Left ventricle myocardium inferior (tissue), 1 donor: ENCODE data around the gene KLC3. TPM values are rescaled to one million over a fixed set of nuclear protein-coding genes. Genes with fewer than 3 reads are reported as not detected.

ENCODE experiments used
- DNase-seq: peaks from one replicate; pipeline ENCODE4 v3.0.0-alpha.2; 2020
- H3K27ac ChIP-seq: fragments of 200-600 bp; replicated peaks from 2 replicates; pipeline ENCODE4 v1.8.0; 2021
- H3K27me3 ChIP-seq: fragments of 200-600 bp; 2 replicates; pipeline ENCODE4 v1.8.0; 2021; ENCODE audit warnings: low read depth
- H3K36me3 ChIP-seq: fragments of 200-600 bp; 2 replicates; pipeline ENCODE4 v1.8.0; 2021
- H3K4me1 ChIP-seq: fragments of 200-600 bp; 2 replicates; pipeline ENCODE4 v1.8.0; 2021
- H3K4me3 ChIP-seq: fragments of 200-600 bp; 2 replicates; pipeline ENCODE4 v1.8.0; 2021; ENCODE audit warnings: mild to moderate bottlenecking, moderate library complexity
- H3K9me3 ChIP-seq: fragments of 200-600 bp; replicated peaks from 2 replicates; pipeline ENCODE4 v1.8.0; 2021
- CTCF ChIP-seq: fragments of 200-600 bp; IDR thresholded peaks from 2 replicates; pipeline ENCODE4 v1.8.0; 2021; ENCODE audit warnings: antibody characterized with exemption, mild to moderate bottlenecking, borderline replicate concordance
- intact Hi-C: fragments of 100-400 bp; cut with micrococcal nuclease; formaldehyde crosslinking; loops from one replicate; pipeline ENCODE4 v1.11.0; 2022
- total RNA-seq: library from RNA; stranded (reverse); fragmentation: NEBNext Ultra II Directional; extraction: Animal tissue kit (Norgen Biotek cat#: 25700); gene quantifications from one replicate; pipeline ENCODE4 v1.2.1, GENCODE V29; 2021
- donor health status: DM: no; HTN: yes; CAD: no; lungs with severe emphysema.

Gene KLC3
- total RNA-seq, 1 donor from 2014 or later, result not detected

DNA sequence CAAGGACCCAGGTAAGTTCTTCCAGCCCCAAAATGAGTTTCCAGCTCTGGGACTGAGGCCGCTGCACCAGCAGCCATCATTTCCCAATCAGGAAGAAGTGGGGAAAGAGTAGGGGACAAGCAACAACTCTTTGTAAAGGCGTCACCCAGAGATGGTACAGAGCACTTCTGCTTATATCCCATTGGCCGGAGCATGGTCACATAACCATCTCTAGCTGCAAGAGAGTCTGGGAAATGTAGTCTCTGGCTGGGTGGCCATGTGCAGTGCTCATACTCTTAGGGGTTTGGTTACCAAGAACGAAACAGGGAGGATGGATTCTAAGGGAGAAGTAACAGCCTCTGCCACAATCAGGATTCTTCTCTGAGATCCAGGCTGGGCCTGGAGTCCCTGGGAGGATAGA lies 44.2 kb upstream of the KLC3 start:
- Histone ChIP-seq H3K27me3 (no peaks in the 10 kb centered on the region), H3K36me3 (peaks cover 57% of the 10 kb centered on the region), H3K27ac (no peak overlapping the region), H3K9me3 (peaks cover 11% of the 10 kb centered on the region), H3K4me1 (peaks cover 18% of the 10 kb centered on the region), H3K4me3 (no peak overlapping the region)
- DNase-seq, result no peak
- intact Hi-C loops, result no loop called here
- no peak for TF ChIP-seq CTCF

DNA sequence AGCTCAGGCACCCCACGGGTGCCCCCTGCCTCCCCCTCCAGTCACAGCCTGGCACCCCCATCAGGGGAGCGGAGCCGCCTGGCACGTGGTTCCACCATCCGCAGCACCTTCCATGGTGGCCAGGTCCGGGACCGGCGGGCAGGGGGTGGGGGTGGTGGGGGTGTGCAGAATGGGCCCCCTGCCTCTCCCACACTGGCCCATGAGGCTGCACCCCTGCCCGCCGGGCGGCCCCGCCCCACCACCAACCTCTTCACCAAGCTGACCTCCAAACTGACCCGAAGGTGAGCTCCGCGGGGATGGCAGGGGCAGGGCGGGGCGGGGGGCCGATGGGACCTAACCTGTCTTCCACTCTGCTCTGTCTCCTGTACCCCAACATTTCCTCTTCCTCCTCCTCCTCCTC lies 42.9 kb upstream of the KLC3 start:
- intact Hi-C loops, result no loop called here
- TF ChIP-seq CTCF, result no peak
- H3K4me3 ChIP-seq, result no peak overlapping the region
- H3K4me1 ChIP-seq, result peaks cover 18% of the 10 kb centered on the region
- H3K27ac ChIP-seq, result no peak overlapping the region
- peaks cover 11% of the 10 kb centered on the region for H3K9me3 ChIP-seq
- no peaks in the 10 kb centered on the region for H3K27me3 ChIP-seq
- H3K36me3 ChIP-seq, result peaks cover 45% of the 10 kb centered on the region
- DNase-seq, result no peak

DNA sequence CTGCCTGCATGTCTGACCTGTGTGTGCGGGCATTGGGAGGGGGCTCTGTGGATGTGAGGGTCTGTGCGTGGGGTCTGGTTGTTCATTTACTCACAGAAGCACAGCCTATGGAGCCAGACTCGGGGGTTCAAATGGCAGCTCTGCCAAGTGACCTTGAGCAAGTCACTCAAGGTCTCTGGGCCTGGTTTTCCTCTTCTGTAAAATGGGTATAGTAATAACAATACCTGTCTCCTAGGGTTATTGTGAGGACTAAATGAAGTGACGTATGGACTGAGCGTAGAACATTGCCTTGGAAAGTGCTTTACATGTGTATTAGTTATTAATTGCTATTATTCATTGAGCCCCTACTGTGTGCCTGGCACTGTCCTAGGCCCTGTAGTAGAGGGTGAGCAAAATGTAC lies 42.3 kb upstream of the KLC3 start:
- Histone ChIP-seq H3K36me3 (peaks cover 39% of the 10 kb centered on the region), H3K4me1 (peaks cover 18% of the 10 kb centered on the region), H3K4me3 (no peak overlapping the region), H3K27me3 (no peaks in the 10 kb centered on the region), H3K27ac (no peak overlapping the region), H3K9me3 (peaks cover 6% of the 10 kb centered on the region)
- TF ChIP-seq CTCF, result no peak
- intact Hi-C loops, result no loop called here
- DNase-seq, result no peak

- Histone ChIP-seq H3K9me3 (peaks cover 6% of the 10 kb centered on the region), H3K27ac (no peak overlapping the region), H3K27me3 (no peaks in the 10 kb centered on the region), H3K36me3 (peaks cover 39% of the 10 kb centered on the region), H3K4me3 (no peak overlapping the region), H3K4me1 (peaks cover 10% of the 10 kb centered on the region)
- TF ChIP-seq CTCF, result no peak
- intact Hi-C loops, result no loop called here
- no peak for DNase-seq
Measured at GRCh38 chr19:45299719-45300118, 40.8 kb upstream of the KLC3 start.

GRCh38 chr19:45302416-45302815 lies 38.1 kb upstream of the KLC3 start:
- intact Hi-C loops, result no loop called here
- Histone ChIP-seq H3K36me3 (peaks cover 41% of the 10 kb centered on the region), H3K9me3 (peaks cover 6% of the 10 kb centered on the region), H3K4me3 (no peak overlapping the region), H3K27ac (no peak overlapping the region), H3K4me1 (no peaks in the 10 kb centered on the region), H3K27me3 (no peaks in the 10 kb centered on the region)
- no peak for DNase-seq
- TF ChIP-seq CTCF, result no peak
